ENCODE data around the gene FAM180A. TPM values are rescaled to one million over a fixed set of nuclear protein-coding genes. Genes with fewer than 3 reads are reported as not detected.

Gene FAM180A
- total and polyA plus RNA-seq, 2 of the 8 experiments (the other 6 are each of a cell fraction or from before 2014, with no cell fraction given): not detected

GRCh38 chr7:135726276-135726788 lies 22.3 kb downstream of the FAM180A start (continued):
- no peak for TF ChIP-seq CHD7 (IDR thresholded peaks at IDR 0.05; ENCODE audit: insufficient replicate concordance, low read length)
- TF ChIP-seq PHF8 (conservative IDR thresholded peaks at IDR 0.05; ENCODE audit: low read depth, low read length): no peak
- TF ChIP-seq RAD21 (IDR thresholded peaks at IDR 0.05 in 1 of 2, conservative IDR thresholded peaks at IDR 0.05 in 1 of 2; ENCODE audit: low read depth in 2 of 2, low read length in 2 of 2): no peak
- TF ChIP-seq CTCF (IDR thresholded peaks at IDR 0.05; ENCODE audit: control extremely low read depth in 1 of 3, insufficient read depth in 1 of 3, low read depth in 1 of 3, low read length in 3 of 3): no peak
- TF ChIP-seq ZNF274 (IDR thresholded peaks at IDR 0.05; ENCODE audit: borderline replicate concordance, extremely low read depth, low read length): no peak
- TF ChIP-seq SP2 (IDR thresholded peaks at IDR 0.05; ENCODE audit: low read length): no peak
- TF ChIP-seq USF2 (IDR thresholded peaks at IDR 0.05; ENCODE audit: low read length): no peak
